HG03378 (cell line): Measurements from ENCODE around the gene CHAD.
"Not testable (repeated sequence)": the region's sequence is repeated elsewhere in the genome, so short reads cannot be mapped to it uniquely, and the experiment has no call there.

Source experiments
- ATAC-seq: cut with Tn5 transposase; IDR thresholded peaks from one replicate; pipeline ENCODE4 v1.9.1; 2021; ENCODE audit warnings: mild to moderate bottlenecking, moderate library complexity; ENCODE audit not compliant: unreplicated experiment

The CHAD gene

DNA sequence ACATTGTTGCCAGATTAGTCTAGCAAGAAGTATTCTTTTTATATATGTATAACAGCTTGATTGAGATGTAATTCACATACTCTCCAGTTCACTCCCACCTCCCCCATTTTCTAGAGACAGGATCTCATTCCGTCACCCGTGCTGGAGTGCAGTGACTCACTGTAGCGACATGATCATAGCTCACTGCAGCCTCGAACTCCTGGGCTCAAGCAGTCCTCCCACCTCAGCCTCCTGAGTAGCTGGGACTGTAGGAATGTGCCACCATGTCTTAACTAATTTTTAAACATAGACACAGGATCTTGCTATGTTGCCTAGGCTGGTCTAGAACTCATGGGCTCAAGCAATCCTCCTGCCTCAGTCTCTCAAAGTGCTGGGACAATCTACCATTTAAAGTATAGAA is 6.7 kb upstream of the CHAD start:
- no peak for ATAC-seq

DNA sequence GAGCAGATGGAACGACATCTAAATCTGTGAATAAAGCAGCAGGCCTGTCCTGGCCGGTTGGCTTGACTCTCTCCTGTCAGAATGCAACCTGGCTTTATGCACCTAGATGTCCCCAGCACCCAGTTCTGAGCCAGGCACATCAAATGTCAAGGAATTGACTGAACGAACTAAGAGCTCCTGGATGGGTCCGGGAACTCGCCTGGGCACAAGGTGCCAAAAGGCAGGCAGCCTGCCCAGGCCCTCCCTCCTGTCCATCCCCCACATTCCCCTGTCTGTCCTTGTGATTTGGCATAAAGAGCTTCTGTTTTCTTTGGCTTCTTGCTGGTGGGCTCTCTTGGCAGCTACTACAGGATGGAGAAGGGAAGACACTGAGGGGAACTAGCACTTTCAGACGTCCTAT is 5.8 kb upstream of the CHAD start:
- ATAC-seq = no peak

DNA sequence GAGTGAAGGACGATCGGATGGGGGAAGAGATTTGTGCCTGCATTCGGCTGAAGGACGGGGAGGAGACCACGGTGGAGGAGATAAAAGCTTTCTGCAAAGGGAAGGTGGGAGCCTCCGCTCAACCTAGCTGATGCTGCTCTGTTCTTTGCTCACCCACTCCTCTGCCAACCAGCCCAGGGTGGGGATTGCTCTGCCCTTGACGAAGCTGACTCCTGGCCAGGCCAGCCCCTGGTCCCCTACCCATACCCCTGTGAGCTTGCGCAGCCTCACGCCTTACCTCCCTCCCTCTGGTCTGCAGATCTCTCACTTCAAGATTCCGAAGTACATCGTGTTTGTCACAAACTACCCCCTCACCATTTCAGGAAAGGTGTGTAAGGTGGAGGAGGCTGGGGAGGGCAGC is 5.2 kb upstream of the CHAD start:
- no peak for ATAC-seq

DNA sequence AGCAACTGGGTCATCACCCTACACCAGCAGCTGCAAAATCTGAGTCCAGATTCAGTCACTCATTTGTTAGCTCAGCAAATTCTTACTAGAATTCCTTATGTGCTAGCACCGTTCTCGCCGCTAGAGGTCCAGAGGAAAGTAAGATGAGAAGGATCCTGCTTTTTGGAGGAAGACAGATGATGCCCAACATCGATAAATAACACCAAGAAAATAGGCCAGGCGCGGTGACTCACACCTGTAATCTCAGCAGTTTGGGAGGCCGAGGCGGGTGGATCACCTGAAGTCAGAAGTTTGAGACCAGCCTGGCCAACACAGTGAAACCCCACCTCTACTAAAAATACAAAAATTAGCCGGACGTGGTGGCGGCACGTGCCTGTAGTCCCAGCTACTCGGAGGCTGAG is 4.1 kb upstream of the CHAD start:
- ATAC-seq = not testable (repeated sequence)

DNA sequence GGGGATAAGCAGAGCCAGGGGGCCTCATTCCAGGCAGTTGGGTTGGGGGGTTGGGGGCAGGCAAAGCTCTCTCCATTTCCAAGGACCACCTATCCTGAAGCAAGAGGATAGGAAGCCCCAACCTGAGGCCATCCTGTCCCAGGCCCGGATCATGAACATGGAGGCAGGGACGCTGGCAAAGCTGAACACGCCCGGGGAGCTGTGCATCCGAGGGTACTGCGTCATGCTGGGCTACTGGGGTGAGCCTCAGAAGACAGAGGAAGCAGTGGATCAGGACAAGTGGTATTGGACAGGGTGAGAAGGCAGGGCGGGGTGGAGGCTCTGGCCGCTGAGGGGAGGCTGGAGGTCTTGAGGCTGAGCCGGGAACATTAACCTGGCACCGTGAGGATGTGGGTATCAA is 3.6 kb upstream of the CHAD start:
- no peak for ATAC-seq

DNA sequence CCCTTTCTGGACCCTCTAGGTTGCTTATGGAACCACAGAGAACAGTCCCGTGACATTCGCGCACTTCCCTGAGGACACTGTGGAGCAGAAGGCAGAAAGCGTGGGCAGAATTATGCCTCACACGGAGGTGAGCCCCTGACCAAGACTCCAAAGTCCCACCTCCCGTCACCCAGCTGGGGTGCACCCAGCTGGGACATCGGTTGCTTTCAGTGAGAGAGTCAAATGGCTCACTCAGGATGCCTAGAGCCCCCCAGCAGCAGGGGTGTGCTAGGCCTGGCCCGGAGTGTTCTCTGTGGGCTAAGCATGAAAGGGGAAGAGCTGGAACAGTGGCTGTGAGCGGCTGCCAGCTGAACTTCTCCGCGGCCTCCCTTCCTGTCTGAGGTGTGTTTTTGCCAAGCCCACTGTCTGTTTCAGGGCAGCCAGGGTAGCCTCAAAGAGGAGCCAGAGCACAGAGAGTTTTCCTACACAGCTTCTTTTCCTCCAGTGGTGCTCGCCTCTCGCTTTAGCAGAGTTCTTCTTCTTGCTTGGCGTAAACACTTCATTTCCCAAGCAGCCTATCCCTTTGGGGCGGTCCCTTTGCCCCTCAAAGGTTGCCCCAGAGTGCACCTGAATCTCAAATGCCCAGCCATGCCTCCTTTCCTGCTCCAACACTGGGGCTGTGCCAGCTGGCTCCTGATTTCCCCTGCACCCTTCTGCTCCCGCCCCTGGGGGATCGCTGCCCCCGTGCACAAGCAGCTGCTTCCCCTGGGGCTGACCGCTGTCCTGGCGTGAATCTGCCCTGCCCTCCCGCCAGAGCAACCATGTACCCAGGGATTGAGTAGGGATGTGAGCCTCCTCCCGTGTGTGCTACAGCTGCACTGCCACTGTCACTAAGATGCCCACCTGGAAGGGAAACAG is 2.6 kb upstream of the CHAD start:
- ATAC-seq = no peak

DNA sequence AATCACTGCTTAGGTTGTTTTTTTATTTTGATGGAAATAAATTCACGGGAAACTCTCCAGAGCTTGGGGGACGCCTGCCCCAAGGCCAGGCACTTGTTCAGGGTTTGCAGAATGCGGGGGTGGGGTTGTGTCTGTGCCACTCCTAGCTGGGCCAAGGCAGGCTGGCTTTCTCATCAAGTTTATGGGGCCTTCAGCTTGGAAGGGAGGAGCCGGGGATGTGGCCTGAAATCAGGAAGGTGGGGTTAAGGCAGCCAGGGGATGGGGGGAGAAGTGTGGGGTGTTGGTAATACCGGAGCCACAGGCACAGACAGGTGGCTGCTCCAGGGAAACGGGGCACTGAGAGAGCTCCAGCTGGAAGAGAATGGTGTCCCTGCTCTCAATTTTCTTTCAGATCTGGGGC is 1.7 kb upstream of the CHAD start:
- no peak for ATAC-seq

DNA sequence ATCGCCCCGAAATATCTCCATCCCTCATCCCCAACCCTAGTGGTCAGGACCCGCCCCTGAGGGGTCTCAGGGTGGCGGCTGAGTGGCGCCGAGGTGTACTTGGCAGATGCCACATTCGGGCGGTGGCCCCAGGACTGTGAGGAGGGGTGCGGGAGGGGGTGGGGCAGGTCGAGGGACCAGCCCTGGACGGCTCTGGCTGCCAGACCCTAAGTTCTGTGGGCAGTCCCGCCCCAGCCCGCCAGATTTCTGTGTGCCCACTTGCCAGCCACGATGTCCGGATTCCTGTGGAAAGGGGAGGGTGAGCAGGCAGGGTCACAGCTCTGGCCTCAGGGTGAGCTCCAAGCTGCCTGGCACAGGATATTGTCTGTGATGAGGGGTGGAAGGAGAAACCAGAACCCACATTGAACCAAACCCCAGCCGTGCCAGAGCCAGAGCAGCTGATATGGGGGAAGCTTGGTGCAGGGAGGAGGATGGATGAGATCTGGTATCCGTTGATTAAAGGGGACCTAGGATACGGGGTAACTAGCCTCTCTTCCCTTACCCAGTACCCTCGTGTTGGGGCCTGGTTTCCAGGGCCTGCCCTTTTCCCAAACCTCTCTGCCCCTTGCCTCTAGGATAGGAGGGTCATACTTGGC is 1.1 kb upstream of the CHAD start:
- ATAC-seq = no peak

DNA sequence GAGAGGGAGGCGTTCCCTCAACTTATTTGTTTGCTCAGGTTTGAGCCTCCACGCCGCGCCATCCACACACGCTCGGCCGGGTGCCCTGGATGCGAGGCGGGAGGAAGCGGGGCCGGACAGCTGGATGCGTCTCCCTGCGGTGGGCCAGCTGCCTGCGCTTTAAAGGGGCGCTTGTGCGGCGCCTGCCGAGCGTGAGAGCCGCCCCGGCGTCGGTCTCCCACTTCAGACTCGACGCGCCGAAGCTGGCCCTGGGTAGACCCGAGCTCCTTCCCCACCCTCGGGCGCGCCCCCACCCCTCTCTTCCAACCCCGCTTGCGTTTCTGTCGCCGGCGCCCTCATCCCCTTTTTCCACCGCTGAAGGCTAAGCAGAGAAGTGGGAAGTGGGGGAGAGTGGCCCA is 527 bp upstream of the CHAD start:
- no peak for ATAC-seq

DNA sequence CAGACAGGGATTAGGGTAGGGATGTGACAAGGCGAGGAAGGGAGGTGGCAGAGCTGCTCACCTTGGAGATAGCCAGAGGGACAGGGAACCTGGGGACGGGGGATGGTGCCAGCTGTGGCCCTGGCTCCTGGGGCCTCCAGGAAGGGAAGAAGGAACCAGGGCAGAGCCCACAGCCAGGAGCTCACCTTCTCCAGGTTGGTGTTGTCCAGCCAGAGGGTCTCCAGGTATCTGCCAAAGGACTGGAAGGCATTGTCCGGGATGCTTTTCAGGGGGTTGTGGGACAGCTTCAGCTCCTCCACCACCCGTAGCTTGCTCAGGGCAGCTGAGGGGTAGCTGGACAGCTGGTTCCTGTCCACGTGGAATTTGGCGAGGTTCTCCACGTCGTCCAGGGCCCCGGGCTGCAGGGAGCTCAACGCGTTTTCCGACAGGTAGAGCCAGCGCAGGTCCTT is 801 bp downstream of the CHAD start:
- no peak for ATAC-seq

DNA sequence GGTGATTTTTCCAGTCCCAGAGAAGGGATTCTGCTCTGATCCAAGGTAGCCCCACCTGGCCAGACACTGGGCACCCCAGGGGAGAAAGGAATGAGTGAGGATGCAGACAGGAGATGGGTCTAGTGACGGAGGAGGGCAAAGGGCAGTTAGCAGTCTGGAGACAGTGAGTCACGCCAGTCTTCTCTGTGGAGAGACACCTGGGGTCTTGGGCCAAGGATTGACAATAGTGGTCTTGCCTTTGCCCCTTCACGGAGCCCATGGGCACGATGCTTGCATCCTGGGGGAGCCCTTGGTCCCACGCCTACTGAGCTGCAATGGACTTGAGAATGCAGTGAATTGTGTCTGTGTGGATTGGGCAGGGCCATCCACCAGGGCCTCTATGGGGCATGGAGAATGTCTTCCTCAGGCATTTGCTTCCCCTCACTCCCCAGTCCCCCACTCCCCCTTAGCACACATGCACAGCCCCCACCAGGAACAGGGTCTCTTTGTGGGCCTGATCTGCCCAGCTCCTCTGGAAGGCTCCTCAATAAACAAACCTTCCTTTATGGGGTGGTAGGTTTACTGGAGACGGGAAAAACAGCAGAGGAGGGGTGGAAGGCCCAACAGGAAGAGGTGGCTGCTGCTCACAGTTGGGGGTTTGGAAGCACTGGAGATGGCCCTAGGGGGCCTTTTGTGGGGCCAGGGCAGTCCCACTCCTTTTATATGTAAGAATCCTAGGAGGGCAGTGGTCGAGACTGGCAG is 1.4 kb downstream of the CHAD start:
- ATAC-seq = no peak

DNA sequence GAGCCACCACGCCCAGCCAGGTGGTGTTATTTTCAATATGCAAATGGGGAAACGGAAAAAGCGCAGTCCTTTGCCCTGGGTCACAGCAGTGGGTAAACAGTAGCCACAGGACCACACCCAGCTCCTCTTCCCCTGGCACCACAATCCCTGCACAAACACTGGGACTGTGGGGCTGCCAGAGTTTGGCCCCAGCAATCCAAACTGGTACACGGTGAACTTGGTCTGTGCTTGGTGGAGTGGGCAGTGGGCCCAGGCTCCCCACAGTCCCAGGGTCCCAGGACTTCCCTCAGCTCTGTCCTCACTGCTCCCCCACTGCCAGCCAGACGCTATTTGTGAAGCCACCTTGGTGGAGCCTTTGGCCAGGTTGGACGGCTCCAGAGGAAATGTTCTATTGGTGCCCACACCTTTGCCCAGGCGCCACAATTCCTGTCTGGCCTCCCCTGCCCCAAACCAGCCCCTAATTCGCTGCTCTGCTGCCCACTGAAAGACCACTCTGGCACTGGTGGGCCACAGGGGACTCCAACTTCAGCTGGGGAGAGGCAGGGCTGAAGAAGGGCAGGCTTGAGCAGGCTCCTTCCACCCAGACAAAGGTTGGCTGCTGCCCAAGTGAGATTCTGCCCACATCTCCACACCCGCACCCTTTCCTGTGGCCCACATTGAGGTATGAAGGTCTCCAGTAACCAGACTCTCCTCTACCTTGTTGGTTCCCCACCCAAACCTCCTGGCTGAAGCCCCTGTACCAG is 2.1 kb downstream of the CHAD start:
- no peak for ATAC-seq

DNA sequence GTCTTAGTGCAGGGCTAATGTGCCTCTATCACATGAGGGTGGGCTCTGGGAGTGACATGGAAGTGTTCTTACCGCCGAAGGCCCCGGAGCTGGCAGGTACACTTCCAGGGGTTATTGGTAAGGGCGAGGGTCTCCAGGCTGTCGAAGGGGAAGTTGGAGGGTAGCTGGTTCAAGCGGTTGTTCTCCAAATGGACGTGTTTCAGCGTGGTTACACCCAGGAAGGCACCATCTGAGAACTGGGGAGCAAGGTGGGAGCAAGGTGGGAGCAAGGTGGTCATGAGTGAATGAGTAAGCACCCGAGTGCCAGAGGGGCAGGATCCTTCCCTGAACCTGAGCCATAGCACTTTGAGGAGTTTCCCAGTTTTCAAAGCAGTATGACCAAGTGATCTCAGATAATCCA is 3.0 kb downstream of the CHAD start:
- no peak for ATAC-seq

DNA sequence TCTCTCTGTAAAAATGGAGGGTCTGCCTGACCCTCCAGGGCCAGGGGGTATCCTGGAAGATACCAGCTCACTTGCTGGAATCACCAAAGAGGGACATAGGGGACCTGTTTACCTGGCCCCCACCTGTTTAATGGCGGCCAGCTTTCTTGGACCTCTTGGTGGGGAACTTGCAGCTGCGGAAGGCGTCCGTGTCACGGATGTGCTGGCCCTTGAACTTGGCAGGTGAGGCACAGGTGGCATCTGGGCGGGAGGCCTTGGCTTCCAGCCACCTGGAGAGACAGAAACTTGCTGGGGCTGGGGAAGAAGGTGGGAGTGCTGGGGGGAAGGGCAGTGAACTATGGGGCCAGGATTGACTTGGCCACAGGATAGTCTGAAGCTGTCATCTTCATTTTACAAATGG is 3.5 kb downstream of the CHAD start:
- ATAC-seq = no peak

DNA sequence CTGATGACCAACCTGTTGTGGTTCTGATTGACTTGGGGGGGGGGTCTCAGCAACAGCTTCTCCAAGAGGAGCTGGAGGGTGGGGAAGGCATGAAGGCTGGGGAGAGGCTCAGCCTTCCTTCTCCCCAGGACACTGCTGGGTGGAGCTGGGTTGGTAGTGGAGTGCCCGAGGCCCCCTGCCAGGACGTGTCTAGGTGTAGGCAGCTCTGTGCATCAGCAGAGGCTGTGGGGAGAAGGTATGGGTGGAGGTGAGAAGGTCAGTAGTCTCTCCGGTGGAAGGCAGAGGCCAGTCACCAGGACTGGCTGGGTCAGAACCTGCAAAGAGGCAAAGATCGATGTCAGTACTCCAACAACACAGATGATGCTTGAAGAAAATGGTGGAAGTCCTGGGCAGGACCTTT is 3.9 kb downstream of the CHAD start:
- no peak for ATAC-seq

DNA sequence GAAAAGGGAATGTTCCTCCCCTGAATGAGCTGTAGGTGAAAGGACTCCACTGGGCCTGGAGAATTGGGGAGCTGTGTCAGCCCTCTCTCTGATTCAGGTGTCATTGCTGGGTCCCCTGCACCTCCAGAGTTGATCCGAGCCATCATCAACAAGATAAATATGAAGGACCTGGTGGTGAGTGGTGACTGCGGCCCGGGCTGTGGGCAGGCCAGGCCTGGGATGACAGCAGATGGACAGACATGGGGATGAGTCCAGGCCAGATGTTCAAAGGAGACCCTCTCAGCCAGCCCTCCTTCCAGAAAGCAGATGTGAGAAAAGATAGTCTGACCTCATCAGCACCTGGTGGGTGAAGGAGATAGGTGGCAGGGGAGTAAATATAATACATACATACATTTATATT is 4.6 kb downstream of the CHAD start:
- no peak for ATAC-seq

DNA sequence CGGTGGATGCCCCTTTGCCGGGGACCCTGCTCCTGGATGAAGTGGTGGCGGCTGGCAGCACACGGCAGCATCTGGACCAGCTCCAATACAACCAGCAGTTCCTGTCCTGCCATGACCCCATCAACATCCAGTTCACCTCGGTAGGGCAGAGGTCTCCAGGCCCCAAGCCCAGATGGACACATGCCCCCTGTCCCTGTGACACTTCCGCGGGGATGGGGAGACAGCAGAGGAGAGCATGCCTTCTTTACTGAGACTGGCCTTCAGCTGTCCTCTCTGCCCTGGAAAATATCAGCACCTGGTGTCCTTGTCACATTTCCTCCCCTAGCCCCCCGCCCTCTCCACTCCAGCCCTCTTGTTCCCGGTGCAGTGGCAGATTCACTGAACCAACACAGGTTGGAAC is 6.2 kb downstream of the CHAD start:
- no peak for ATAC-seq

DNA sequence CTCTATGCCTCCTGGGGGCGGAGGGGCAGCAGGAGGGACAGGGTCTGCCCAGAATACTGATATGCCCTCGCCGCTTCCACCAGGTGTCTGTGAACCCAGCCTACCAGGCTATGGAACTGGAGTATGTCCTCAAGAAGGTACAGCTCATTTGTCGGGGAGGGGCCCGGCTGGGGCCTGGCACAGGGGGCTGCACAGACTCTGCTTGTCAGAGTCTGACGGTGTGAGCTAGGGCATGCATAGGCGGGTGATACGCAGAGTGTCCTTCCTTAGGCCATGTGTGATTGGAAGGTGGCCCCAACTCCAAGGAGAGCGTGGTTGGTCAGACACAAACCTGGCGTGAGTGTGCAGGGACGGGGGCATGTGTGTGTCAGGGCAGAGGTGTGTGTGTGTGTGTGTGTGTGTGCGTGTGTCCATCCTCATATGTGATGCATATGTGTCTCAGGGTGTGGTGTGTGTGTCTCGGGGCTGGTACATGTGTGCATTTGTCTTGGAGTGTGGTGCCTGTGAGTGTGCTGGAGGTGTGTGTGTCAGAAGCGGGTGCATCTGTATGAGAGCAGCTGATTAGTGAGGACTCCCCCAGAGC is 7.0 kb downstream of the CHAD start:
- no peak for ATAC-seq

DNA sequence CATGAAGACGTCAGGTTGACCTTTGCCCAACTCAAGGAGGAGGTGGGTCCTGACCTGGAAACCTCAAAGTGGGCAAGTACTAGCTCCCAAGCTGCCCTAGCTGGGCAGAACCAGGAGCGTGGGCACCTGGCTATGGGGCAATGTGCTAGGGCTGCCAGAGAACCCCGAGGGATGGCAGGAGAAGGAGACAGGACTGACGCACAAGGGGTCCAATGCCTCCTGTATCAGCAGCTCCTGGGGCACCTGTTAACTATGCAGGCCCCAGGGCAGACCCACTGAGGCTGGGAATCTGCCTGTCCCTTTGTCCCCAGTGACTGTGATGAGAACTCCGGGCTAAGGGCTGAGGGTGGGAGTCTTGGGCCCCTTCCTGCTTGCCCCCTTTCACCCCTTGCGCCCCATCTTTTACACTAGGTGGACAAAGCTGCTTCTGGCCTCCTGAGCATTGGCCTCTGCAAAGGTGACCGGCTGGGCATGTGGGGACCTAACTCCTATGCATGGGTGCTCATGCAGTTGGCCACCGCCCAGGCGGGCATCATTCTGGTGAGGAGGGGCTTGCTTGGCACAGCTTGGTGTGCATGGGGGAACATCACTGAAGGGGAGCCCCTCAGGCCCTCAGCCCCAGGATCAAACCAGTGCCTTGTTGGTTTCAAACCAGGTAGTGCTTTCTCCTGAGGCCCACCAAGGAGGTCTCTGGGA is 7.7 kb downstream of the CHAD start:
- no peak for ATAC-seq

DNA sequence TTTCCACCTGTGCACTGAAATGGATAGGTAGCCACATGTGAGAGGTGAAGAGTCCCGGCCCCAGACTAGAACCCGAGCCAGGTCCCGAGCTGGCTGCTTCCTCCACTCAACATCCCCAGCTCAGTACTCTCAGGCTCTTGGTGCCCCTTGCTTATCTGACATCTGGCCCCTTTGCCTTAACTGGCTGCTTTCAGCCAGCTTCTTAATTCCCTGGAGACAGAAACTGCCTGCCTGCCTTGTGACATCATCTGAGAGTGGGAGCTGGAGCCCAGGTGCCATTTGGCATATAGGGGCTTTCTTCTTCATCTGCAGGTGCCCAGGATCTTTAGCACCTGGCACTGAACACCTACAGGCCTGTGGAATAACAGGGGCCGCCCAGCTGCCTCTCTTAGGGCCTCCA is 8.9 kb downstream of the CHAD start:
- ATAC-seq = no peak
